ENCODE measurements around the gene PRB4. TPM values are rescaled to one million over a fixed set of nuclear protein-coding genes. Genes with fewer than 3 reads are reported as not detected.
"Not testable (repeated sequence)": the region's sequence is repeated elsewhere in the genome, so short reads cannot be mapped to it uniquely, and the experiment has no call there.

Gene PRB4
- not detected for polyA plus RNA-seq (2012; ENCODE audit: missing spikeins)

DNA sequence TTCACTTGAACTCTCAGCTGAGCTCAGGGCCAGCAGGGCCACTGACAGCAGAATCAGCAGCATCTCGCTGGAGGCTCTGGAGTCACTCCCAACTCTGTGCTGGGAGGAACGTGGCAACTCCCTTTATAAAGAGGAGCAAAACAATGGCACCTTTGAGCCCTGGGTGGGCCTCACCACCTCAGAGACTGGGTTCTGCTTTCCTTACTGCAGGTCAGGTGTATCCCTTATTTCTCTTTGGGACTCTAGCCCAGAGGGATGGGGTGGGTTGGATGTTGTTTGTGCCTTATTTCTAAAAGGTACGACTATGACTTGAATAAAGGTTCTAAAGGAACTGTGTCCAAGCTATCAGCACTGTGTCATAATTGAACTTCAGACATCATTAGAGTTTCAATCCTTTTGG, at the start of gene PRB4:
Gene PRB4 (minus strand): TSS at position 101 of the 400 bp plus-strand sequence. CDS start 38 bp downstream, at position 63.
- FAIRE-seq = no peak
- DNase-seq (ENCODE audit: insufficient read length) = no peak
- TF ChIP-seq POLR2AphosphoS5 (IDR thresholded peaks at IDR 0.05; ENCODE audit: low read depth, low read length) (no peak), POLR2A (IDR thresholded peaks at IDR 0.05; ENCODE audit: low read depth, low read length) (no peak), TAF1 (IDR thresholded peaks at IDR 0.05; ENCODE audit: borderline replicate concordance, low read depth, low read length) (no peak)

DNA sequence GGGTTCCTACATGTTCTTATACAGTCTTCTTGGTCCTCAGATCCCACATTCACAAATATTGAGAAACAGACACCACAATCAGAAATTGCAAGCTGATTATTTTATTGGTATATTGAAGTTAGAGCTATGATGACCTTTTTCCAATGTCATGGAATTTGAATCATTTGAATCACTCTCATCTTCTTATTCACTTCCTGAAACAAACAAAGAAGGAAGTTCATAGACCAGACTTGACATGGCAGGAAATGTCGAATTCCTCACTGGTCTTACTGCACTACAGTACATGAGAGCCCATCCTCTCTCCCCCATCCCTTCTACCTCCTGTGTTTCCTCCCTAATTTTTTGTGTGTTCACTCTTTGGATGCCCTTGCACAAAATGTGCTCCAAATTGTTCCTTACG, 41.5 kb upstream of the PRB4 start:
- not testable (repeated sequence) for DNase-seq (ENCODE audit: insufficient read length); FAIRE-seq

DNA sequence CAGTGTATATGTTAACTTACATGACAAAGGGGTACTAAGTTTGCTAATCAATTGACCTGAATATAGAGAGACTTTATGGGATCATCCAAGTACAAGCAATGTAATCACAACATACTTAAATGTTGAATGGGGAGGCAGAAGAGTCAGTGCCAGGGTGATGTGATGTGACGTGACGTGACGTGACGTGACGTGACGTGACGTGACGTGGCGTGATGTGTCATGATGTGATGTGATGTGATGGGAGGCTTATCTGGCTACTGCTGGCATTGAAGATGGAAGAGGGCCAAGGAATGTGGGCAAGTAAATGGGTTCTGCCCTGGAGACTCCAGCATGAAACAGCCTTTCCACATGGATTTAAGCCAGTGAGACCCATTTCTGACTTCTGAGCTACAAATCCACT, 38.2 kb upstream of the PRB4 start:
- no peak for TF ChIP-seq TAF1 (IDR thresholded peaks at IDR 0.05; ENCODE audit: borderline replicate concordance, low read depth, low read length)
- TF ChIP-seq POLR2AphosphoS5 (IDR thresholded peaks at IDR 0.05; ENCODE audit: low read depth, low read length) = no peak
- no peak for TF ChIP-seq POLR2A (IDR thresholded peaks at IDR 0.05; ENCODE audit: low read depth, low read length)
- FAIRE-seq (peak; percentile 81), DNase-seq (ENCODE audit: insufficient read length) (no peak)

DNA sequence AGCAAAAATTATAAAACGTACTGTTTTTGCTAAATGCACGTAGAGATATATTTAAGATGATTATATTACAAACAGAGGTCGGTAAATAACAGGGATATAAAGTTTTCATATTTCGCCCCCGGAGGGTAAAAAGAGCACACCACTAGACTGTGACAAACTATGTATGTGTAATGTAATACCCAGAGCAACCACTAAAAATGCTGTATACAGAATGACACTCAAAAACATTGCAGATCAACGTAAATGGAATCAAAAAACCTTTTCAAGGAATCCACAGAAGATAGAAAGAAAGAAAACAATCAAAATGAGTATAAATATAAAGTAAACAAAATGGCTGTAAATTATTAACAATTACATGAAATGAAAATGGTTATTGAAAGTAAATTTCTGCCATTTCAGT, 37.6 kb upstream of the PRB4 start:
- no peak for FAIRE-seq
- no peak for DNase-seq (ENCODE audit: insufficient read length)
- TF ChIP-seq TAF1 (IDR thresholded peaks at IDR 0.05; ENCODE audit: borderline replicate concordance, low read depth, low read length) = no peak
- TF ChIP-seq POLR2A (IDR thresholded peaks at IDR 0.05; ENCODE audit: low read depth, low read length) = no peak
- no peak for TF ChIP-seq POLR2AphosphoS5 (IDR thresholded peaks at IDR 0.05; ENCODE audit: low read depth, low read length)

DNA sequence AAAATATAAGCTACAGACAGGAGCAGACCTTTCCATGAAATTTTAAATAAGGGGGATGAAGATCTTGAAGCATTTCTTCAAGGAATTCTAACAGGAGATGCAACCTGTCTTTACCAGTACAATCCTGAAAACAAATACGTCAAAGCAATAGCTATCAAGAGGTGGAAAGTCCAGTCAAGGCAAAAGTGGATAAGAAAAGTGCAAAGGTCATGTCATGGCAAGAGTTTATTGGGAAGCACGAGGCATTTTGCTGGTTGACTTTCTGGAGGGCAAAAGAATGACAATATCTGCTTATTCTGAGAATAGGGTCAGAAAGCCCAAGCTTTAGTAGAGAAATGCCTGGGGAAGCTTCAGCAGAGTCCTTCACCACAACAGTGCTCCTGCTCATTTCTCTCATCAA, 34.3 kb upstream of the PRB4 start:
- FAIRE-seq (no peak), DNase-seq (ENCODE audit: insufficient read length) (no peak)
- TF ChIP-seq TAF1 (IDR thresholded peaks at IDR 0.05; ENCODE audit: borderline replicate concordance, low read depth, low read length) = no peak

DNA sequence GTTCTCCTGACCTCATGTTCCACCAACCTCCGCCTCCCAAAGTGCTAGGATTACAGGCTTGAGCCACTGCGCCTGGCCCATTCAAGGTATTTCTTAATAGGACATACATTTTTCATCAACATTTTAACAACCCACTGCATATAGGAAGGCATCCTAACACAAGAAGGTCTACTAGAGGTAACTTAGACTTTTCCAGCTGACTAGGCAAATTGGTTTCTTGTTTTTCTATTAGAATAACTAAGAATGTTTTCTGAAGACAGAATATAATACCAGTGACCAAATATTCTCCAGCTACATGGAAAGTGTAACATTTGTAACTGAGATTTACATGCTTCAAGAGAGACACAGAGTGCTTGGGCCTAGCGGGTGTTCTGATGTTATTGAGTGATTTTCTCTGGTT, 14.2 kb upstream of the PRB4 start:
- no peak for TF ChIP-seq POLR2A (IDR thresholded peaks at IDR 0.05; ENCODE audit: low read depth, low read length)
- no peak for TF ChIP-seq POLR2AphosphoS5 (IDR thresholded peaks at IDR 0.05; ENCODE audit: low read depth, low read length)
- TF ChIP-seq TAF1 (IDR thresholded peaks at IDR 0.05; ENCODE audit: borderline replicate concordance, low read depth, low read length) = no peak
- FAIRE-seq = no peak

DNA sequence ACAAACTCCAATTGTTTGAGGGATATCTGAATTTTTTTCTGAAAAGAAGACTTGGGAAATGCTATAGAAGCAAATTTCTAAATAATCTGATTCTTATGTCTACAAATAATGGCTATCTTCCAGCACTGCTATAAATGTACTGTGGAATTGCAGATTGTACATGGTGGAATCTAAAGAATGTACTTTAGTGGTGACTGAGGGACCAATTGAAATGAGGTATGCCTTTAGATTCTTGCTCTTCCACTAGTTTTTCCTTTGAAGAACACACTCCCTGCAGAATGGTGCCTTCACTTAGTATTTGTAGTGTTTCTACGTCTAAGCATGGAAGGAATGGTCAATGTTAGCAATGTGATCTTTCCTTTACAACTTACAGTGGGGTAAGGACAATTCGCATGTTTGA, 11.7 kb upstream of the PRB4 start:
- FAIRE-seq (no peak), DNase-seq (ENCODE audit: insufficient read length) (no peak)
- TF ChIP-seq POLR2A (IDR thresholded peaks at IDR 0.05; ENCODE audit: low read depth, low read length) = no peak
- TF ChIP-seq TAF1 (IDR thresholded peaks at IDR 0.05; ENCODE audit: borderline replicate concordance, low read depth, low read length) = no peak
- no peak for TF ChIP-seq POLR2AphosphoS5 (IDR thresholded peaks at IDR 0.05; ENCODE audit: low read depth, low read length)

More for the DNA sequence above, 14.2 kb upstream of the PRB4 start:
- no peak for DNase-seq (ENCODE audit: insufficient read length)

DNA sequence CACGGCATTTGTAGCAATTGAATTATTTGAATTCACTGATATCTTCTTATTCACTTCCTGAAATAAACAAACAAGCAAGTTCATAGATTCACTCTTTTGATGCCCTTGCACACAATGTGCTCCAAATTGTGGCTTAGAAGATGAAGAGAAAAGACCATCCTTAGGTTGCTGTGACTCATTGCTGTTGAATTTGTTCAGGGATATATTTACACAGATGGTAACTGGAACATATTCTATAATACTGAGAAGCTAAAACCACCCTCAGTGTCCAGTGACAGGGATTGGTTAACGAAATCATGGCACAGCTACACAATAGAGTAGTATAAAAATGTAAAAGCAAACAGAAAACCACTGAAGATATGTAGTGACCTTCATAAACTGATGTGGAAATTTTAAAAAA, 3.1 kb downstream of the PRB4 start:
- DNase-seq (ENCODE audit: insufficient read length) = no peak
- TF ChIP-seq POLR2AphosphoS5 (IDR thresholded peaks at IDR 0.05; ENCODE audit: low read depth, low read length) (no peak), POLR2A (IDR thresholded peaks at IDR 0.05; ENCODE audit: low read depth, low read length) (no peak), TAF1 (IDR thresholded peaks at IDR 0.05; ENCODE audit: borderline replicate concordance, low read depth, low read length) (no peak)
- no peak for FAIRE-seq

DNA sequence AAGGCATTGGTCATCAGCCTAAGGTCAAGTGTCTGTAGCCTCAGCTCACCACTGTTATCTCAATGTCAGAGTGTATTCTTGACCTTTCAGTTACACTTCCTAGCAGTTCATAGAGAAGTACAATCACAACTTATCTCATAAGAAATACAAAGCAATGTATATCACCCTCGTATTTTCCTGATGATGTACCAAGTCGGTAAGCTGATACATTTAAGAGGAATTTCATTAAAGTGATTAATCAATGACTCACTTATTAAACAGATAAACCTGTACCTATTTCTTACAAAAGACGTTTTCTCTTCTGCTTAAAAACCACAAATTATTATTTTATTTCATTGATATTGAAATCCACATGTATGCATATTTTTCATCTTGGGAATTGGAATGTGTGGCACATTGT, 36.8 kb downstream of the PRB4 start:
- FAIRE-seq (no peak), DNase-seq (ENCODE audit: insufficient read length) (no peak)
- TF ChIP-seq POLR2AphosphoS5 (IDR thresholded peaks at IDR 0.05; ENCODE audit: low read depth, low read length) = no peak
- TF ChIP-seq TAF1 (IDR thresholded peaks at IDR 0.05; ENCODE audit: borderline replicate concordance, low read depth, low read length) = no peak
- no peak for TF ChIP-seq POLR2A (IDR thresholded peaks at IDR 0.05; ENCODE audit: low read depth, low read length)

DNA sequence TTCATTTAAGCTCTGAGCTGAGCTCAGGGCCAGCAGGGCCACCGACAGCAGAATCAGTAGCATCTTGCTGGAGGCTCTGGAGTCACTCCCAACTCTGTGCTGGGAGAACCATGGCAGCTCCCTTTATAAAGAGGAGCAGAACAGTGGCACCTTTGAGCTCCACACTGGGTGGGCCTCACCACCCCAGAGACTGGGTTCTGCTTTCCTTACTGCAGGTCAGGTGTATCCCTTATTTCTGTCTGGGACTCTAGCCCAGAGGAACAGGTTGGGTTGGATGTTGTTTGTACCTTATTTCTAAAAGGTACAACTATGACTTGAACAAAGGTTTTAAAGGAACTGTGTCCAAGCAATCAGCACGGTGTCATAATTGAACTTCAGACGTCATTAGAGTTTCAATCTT, 40.6 kb downstream of the PRB4 start, which contains the start of gene PRB3:
Gene PRB3 (minus strand): TSS at position 101 of the 400 bp plus-strand sequence. CDS start 38 bp downstream, at position 63.
- TF ChIP-seq TAF1 (IDR thresholded peaks at IDR 0.05; ENCODE audit: borderline replicate concordance, low read depth, low read length) = no peak
- TF ChIP-seq POLR2AphosphoS5 (IDR thresholded peaks at IDR 0.05; ENCODE audit: low read depth, low read length) = no peak
- TF ChIP-seq POLR2A (IDR thresholded peaks at IDR 0.05; ENCODE audit: low read depth, low read length) = no peak
- no peak for FAIRE-seq
- DNase-seq (ENCODE audit: insufficient read length) = no peak

DNA sequence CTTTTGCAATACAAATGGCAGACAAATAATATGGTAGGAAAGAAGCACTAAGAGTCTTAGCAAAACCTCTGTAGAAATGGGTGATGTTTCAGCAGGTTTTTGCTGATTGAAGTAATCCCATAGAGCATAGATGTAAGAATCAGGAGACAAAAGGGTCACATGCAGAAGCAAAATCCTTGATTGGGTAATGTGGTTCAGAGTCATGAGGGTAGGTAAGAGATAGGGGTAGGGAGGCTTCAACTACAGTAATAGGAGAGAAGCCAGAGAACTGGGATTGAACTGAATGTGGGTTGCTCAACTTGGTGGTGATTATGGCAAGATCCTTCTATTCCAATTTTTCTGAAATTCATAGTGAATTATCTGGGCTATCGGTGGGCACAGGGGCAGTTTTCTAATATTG, 45.7 kb downstream of the PRB4 start:
- no peak for FAIRE-seq
- DNase-seq (ENCODE audit: insufficient read length) = no peak
- no peak for TF ChIP-seq POLR2AphosphoS5 (IDR thresholded peaks at IDR 0.05; ENCODE audit: low read depth, low read length)
- no peak for TF ChIP-seq TAF1 (IDR thresholded peaks at IDR 0.05; ENCODE audit: borderline replicate concordance, low read depth, low read length)

All from GM12892 (cell line).